ENCODE results near the gene FDPS.

DNA sequence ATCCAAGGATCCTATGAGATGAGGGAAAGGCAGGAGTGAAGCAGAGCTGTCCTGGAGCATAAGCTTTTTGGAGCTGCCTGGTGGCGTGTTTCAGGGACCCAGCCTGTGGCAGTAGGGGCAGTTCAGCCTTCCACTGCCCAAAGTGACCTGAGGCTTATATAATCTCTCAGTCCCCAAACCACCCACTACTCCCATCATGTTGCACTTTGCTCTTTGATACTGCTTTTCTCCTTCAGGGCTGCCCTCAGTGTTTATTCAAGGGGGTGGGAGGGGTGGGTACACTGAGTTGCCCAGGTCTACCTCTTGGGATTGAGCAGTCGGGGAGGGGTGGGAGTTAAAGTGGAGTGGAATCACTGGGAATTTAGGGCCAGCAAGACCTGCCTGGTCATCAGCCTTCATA, 22.1 kb upstream of the FDPS start:
- TF ChIP-seq, protein P1, sequence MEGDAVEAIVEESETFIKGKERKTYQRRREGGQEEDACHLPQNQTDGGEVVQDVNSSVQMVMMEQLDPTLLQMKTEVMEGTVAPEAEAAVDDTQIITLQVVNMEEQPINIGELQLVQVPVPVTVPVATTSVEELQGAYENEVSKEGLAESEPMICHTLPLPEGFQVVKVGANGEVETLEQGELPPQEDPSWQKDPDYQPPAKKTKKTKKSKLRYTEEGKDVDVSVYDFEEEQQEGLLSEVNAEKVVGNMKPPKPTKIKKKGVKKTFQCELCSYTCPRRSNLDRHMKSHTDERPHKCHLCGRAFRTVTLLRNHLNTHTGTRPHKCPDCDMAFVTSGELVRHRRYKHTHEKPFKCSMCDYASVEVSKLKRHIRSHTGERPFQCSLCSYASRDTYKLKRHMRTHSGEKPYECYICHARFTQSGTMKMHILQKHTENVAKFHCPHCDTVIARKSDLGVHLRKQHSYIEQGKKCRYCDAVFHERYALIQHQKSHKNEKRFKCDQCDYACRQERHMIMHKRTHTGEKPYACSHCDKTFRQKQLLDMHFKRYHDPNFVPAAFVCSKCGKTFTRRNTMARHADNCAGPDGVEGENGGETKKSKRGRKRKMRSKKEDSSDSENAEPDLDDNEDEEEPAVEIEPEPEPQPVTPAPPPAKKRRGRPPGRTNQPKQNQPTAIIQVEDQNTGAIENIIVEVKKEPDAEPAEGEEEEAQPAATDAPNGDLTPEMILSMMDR (IDR thresholded peaks at IDR 0.05 in 2 of 3, conservative IDR thresholded peaks at IDR 0.05 in 1 of 3; ENCODE audit: borderline replicate concordance in 1 of 3, insufficient read depth in 1 of 3, low read depth in 2 of 3, low read length in 2 of 3), result no peak
- TF ChIP-seq RAD21 (IDR thresholded peaks at IDR 0.05; ENCODE audit: low read depth), result no peak
- no peak for TF ChIP-seq SIN3A (IDR thresholded peaks at IDR 0.05; ENCODE audit: low read depth)
- no peak for TF ChIP-seq EZH2 (IDR thresholded peaks at IDR 0.05)
- TF ChIP-seq, protein P2, sequence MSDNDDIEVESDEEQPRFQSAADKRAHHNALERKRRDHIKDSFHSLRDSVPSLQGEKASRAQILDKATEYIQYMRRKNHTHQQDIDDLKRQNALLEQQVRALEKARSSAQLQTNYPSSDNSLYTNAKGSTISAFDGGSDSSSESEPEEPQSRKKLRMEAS (IDR thresholded peaks at IDR 0.05), result no peak
- no peak for TF ChIP-seq SRF (IDR thresholded peaks at IDR 0.05; ENCODE audit: low read depth)
- TF ChIP-seq CBX3 (IDR thresholded peaks at IDR 0.05; ENCODE audit: low read depth), result no peak
- TF ChIP-seq YY1 (IDR thresholded peaks at IDR 0.05; ENCODE audit: extremely low read depth, insufficient replicate concordance, low read depth, low read length), result no peak
- no peak for TF ChIP-seq ELF1 (IDR thresholded peaks at IDR 0.05; ENCODE audit: borderline replicate concordance, low read depth)
